GM12873 (cell line): ENCODE data around the gene MAMSTR.

ENCODE experiments used
- CTCF ChIP-seq: IDR thresholded peaks from 2 replicates; pipeline ENCODE4 v1.5.1; 2012; ENCODE audit warnings: low read depth, mild to moderate bottlenecking, moderate library complexity, low read length, control low read depth; ENCODE audit not compliant: insufficient read depth; ENCODE audit errors: missing control alignments

MAMSTR gene

DNA sequence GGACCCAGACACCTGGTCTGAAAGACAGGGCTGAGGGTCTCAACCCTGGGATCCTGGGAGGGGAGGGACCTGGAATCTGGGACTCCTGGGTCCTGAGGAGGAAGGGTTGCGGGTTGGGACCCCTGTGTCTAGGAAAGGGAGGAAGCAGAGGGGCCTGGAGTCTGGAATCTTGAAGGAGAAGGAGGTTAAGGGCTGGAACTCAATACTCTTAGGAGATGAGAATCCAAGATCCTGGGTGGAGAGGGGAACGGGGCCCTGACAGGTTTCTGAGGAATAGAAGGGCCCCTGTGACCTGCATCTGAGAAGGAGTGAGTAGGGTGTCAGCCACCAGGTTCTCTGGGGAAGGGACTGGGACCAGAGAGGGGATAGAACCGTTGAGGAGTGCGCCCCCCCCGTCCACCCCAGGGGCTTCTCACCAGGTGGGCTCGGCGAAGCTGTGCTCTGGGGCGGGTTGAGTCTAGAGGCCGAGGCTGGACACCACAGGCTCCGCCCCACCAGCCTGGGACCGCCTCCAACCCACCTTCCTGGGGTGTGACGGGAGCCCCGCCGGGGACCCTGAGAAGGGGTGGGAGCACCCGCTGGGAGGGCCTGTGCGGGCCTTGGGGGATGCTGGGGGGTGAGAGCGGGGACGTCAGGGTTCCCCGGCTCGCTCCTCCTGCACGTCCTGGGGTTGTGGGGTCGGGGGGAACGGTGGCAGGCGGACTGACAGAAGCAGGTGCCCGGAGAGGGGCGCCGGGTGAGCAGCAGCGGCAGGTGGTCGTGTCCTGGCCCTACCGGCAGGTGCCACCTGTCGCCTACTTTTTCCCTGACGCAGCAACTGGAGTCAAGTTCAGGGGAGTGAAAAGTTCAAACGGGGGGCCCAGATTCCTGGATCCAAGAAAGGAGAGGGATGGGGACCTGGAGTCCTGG, at the start of gene MAMSTR:
TSS of gene MAMSTR (minus strand) at position 463 of the 909 bp plus-strand sequence. CDS start 694 bp downstream, outside the sequence.
- TF ChIP-seq CTCF, result no peak

GRCh38 chr19:48768994-48769713, 49.6 kb upstream of the MAMSTR start:
- TF ChIP-seq CTCF, result no peak

DNA sequence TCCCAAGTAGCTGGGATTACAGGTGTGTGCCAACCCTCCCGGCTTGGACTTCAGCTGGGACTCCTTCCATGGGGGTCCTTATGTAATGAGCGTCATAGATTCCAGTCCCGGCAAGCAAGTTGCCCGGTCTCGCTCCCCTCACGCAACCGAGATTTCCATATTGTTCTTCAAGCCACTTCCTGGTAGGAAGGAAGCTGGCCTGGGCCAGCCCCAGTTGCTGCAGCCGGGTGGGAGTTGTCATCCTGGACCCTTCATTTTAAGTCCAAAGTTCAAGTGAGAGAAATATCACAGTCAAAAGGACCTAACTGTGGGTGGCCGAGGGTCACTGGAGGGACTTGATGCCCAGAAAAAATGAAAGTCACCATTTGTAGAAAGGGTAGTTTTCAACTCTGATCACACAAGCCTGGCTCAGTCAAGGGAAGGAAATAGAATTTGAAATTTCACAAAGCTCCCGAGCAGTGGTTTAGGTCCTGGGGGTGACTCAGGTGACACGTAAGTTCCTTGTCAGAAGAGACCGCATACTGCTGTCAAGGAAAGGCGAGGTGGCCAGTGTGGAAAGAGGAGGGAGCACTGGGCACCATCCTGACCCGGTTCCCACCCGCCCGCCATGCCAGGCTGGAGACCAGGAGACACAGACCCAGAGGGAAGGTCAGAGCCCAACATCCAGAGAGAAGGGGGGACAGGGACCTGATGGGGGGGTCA, 41.1 kb upstream of the MAMSTR start:
- no peak for TF ChIP-seq CTCF

GRCh38 chr19:48757741-48758144, 38.2 kb upstream of the MAMSTR start:
- no peak for TF ChIP-seq CTCF

- TF ChIP-seq CTCF, result no peak
These were observed 37.7 kb upstream of the MAMSTR start for GRCh38 chr19:48757089-48757675.

GRCh38 chr19:48756686-48757085, 37.2 kb upstream of the MAMSTR start:
- TF ChIP-seq CTCF, result no peak
